DMS79 (cell line): Measurements from ENCODE around the gene RCAN3.
"Not testable (repeated sequence)": the region's sequence is repeated elsewhere in the genome, so short reads cannot be mapped to it uniquely, and the experiment has no call there.

Experiments
- DNase-seq: peaks from one replicate; lab custom pipeline; 2025; lab: John Stamatoyannopoulos, UW

RCAN3 gene

GRCh38 chr1:24486331-24487065 is 16.1 kb upstream of the RCAN3 start:
- no peak for DNase-seq

GRCh38 chr1:24487455-24487854 is 15.2 kb upstream of the RCAN3 start:
- DNase-seq, result no peak

GRCh38 chr1:24488159-24488558 is 14.5 kb upstream of the RCAN3 start:
- DNase-seq, result not testable (repeated sequence)

- no peak for DNase-seq
Observed at GRCh38 chr1:24489674-24490073, 13.0 kb upstream of the RCAN3 start.

GRCh38 chr1:24490101-24490781 is 12.4 kb upstream of the RCAN3 start:
- DNase-seq, result no peak

- DNase-seq, result peak; percentile 36
Observed at GRCh38 chr1:24491577-24492360, 10.9 kb upstream of the RCAN3 start.

- not testable (repeated sequence) for DNase-seq
Observed at GRCh38 chr1:24492935-24493334, 9.7 kb upstream of the RCAN3 start.

- no peak for DNase-seq
Observed at GRCh38 chr1:24493785-24494184, 8.9 kb upstream of the RCAN3 start.

- no peak for DNase-seq
Observed at GRCh38 chr1:24498589-24498988, 4.0 kb upstream of the RCAN3 start.

GRCh38 chr1:24500448-24501048 is 2.1 kb upstream of the RCAN3 start:
- DNase-seq, result no peak

- DNase-seq, result no peak
Observed at GRCh38 chr1:24501371-24502064, 1.1 kb upstream of the RCAN3 start.

GRCh38 chr1:24502065-24502708 is 449 bp upstream of the RCAN3 start:
- peak; percentile 42 for DNase-seq

- DNase-seq, result no peak
Observed at GRCh38 chr1:24503059-24503751, 569 bp downstream of the RCAN3 start.

GRCh38 chr1:24503870-24504523 is 1.4 kb downstream of the RCAN3 start:
- DNase-seq, result no peak

- no peak for DNase-seq
Observed at GRCh38 chr1:24504560-24504959, 1.9 kb downstream of the RCAN3 start.

GRCh38 chr1:24505816-24506215 is 3.2 kb downstream of the RCAN3 start:
- no peak for DNase-seq

- no peak for DNase-seq
Observed at GRCh38 chr1:24506691-24507381, 4.2 kb downstream of the RCAN3 start.

GRCh38 chr1:24507405-24507804 is 4.8 kb downstream of the RCAN3 start:
- no peak for DNase-seq

- no peak for DNase-seq
Observed at GRCh38 chr1:24508911-24509310, 6.3 kb downstream of the RCAN3 start.

GRCh38 chr1:24513706-24514105 is 11.1 kb downstream of the RCAN3 start:
- DNase-seq, result no peak
